SK-N-SH treated with all-trans-retinoic acid at 6 μM for 48 hours (cell line): ENCODE data around the gene SLC25A6.

Source experiments
- ATAC-seq: fragments of 200-7000 bp; cut with Tn5 transposase; 3 replicates; pipeline ENCODE4 v1.9.1; 2020; ENCODE audit warnings: mild to moderate bottlenecking, moderate library complexity
- BACH2 ChIP-seq: fragments of 250-450 bp; sonication (Bioruptor Pico); IDR thresholded peaks from 2 replicates; pipeline ENCODE4 v1.9.0; 2021; ENCODE audit warnings: mild to moderate bottlenecking, borderline replicate concordance
- ESRRG ChIP-seq: fragments of 250-450 bp; sonication (Bioruptor Pico); IDR thresholded peaks from 2 replicates; pipeline ENCODE4 v1.6.1; 2021; ENCODE audit warnings: mild to moderate bottlenecking
- GLIS3 ChIP-seq: fragments of 250-450 bp; sonication (Bioruptor Pico); IDR thresholded peaks from 2 replicates; pipeline ENCODE4 v1.5.0; 2020; ENCODE audit warnings: mild to moderate bottlenecking, moderate library complexity
- ISL1 ChIP-seq: fragments of 250-450 bp; sonication (Bioruptor Pico); IDR thresholded peaks from 2 replicates; pipeline ENCODE4 v2.1.2; 2022; ENCODE audit warnings: mild to moderate bottlenecking, moderate library complexity
- OSR1 ChIP-seq: fragments of 250-450 bp; sonication (Bioruptor Pico); IDR thresholded peaks from 2 replicates; pipeline ENCODE4 v1.8.0; 2022; ENCODE audit warnings: moderate library complexity, mild to moderate bottlenecking, inconsistent platforms
- PATZ1 ChIP-seq: fragments of 250-450 bp; sonication (Bioruptor Pico); IDR thresholded peaks from 2 replicates; pipeline ENCODE4 v1.8.0; 2020; ENCODE audit warnings: mild to moderate bottlenecking, moderate library complexity, borderline replicate concordance
- POU6F1 ChIP-seq: fragments of 250-450 bp; sonication (Bioruptor Pico); IDR thresholded peaks from 2 replicates; pipeline ENCODE4 v1.8.0; 2021; ENCODE audit warnings: low read depth, mild to moderate bottlenecking, moderate library complexity, borderline replicate concordance
- PPARA ChIP-seq: fragments of 250-450 bp; sonication (Bioruptor Pico); IDR thresholded peaks from 2 replicates; pipeline ENCODE4 v1.5.0; 2020; ENCODE audit warnings: mild to moderate bottlenecking, borderline replicate concordance
- RARB ChIP-seq: fragments of 250-450 bp; sonication (Bioruptor Pico); IDR thresholded peaks from 2 replicates; pipeline ENCODE4 v1.8.0; 2021; ENCODE audit warnings: mild to moderate bottlenecking, moderate library complexity
- SNAI2 ChIP-seq: fragments of 250-450 bp; sonication (Bioruptor Pico); IDR thresholded peaks from 2 replicates; pipeline ENCODE4 v1.5.0; 2020; ENCODE audit warnings: mild to moderate bottlenecking, moderate library complexity
- TCF4 ChIP-seq: fragments of 250-450 bp; sonication (Bioruptor Pico); IDR thresholded peaks from 2 replicates; pipeline ENCODE4 v1.8.0; 2021; ENCODE audit warnings: mild to moderate bottlenecking, moderate library complexity, borderline replicate concordance
- ZC3H10 ChIP-seq: fragments of 250-450 bp; sonication (Bioruptor Pico); IDR thresholded peaks from 2 replicates; pipeline ENCODE4 v1.5.1; 2021; ENCODE audit warnings: mild to moderate bottlenecking, moderate library complexity
- ZFP3 ChIP-seq: fragments of 250-450 bp; sonication (Bioruptor Pico); IDR thresholded peaks from 2 replicates; pipeline ENCODE4 v1.5.0; 2020; ENCODE audit warnings: mild to moderate bottlenecking, moderate library complexity
- ZNF565 ChIP-seq: fragments of 450-650 bp; formaldehyde crosslinking; conservative IDR thresholded peaks from 2 replicates; pipeline ENCODE4 v1.5.0; 2020; ENCODE audit warnings: low read depth, mild to moderate bottlenecking, moderate library complexity
- ZNF70 ChIP-seq: fragments of 450-650 bp; formaldehyde crosslinking; IDR thresholded peaks from 2 replicates; pipeline ENCODE4 v1.5.0; 2020; ENCODE audit warnings: mild to moderate bottlenecking, moderate library complexity
- ZNF8 ChIP-seq: fragments of 450-650 bp; formaldehyde crosslinking; IDR thresholded peaks from 2 replicates; pipeline ENCODE4 v1.5.0; 2020; ENCODE audit warnings: mild to moderate bottlenecking, moderate library complexity
- TF ChIP-seq, protein P1 (sequence below): fragments of 250-450 bp; sonication (Bioruptor Pico); IDR thresholded peaks from 2 replicates; pipeline ENCODE4 v1.5.0; 2020; ENCODE audit warnings: mild to moderate bottlenecking, moderate library complexity
- TF ChIP-seq, protein P2 (sequence below): fragments of 250-450 bp; sonication (Bioruptor Pico); IDR thresholded peaks from 2 replicates; pipeline ENCODE4 v1.5.1; 2020; ENCODE audit warnings: low read depth, mild to moderate bottlenecking, moderate library complexity
- TF ChIP-seq, protein P3 (sequence below): fragments of 250-450 bp; sonication (Bioruptor Pico); IDR thresholded peaks from 2 replicates; pipeline ENCODE4 v1.5.1; 2021; ENCODE audit warnings: mild to moderate bottlenecking, moderate library complexity

SLC25A6 gene

GRCh38 chrX:1387141-1387776 is 4.7 kb downstream of the SLC25A6 start:
- TF ChIP-seq GLIS3 (CRISPR knock-in tag) (no peak), OSR1 (CRISPR knock-in tag) (no peak), ZFP3 (CRISPR knock-in tag) (no peak), RARB (CRISPR knock-in tag) (no peak), ZNF8 (CRISPR knock-in tag) (no peak), ZC3H10 (no peak), PPARA (CRISPR knock-in tag) (no peak), PATZ1 (no peak), SNAI2 (CRISPR knock-in tag) (no peak), BACH2 (CRISPR knock-in tag) (no peak), ESRRG (CRISPR knock-in tag) (no peak)
- TF ChIP-seq, protein P1, sequence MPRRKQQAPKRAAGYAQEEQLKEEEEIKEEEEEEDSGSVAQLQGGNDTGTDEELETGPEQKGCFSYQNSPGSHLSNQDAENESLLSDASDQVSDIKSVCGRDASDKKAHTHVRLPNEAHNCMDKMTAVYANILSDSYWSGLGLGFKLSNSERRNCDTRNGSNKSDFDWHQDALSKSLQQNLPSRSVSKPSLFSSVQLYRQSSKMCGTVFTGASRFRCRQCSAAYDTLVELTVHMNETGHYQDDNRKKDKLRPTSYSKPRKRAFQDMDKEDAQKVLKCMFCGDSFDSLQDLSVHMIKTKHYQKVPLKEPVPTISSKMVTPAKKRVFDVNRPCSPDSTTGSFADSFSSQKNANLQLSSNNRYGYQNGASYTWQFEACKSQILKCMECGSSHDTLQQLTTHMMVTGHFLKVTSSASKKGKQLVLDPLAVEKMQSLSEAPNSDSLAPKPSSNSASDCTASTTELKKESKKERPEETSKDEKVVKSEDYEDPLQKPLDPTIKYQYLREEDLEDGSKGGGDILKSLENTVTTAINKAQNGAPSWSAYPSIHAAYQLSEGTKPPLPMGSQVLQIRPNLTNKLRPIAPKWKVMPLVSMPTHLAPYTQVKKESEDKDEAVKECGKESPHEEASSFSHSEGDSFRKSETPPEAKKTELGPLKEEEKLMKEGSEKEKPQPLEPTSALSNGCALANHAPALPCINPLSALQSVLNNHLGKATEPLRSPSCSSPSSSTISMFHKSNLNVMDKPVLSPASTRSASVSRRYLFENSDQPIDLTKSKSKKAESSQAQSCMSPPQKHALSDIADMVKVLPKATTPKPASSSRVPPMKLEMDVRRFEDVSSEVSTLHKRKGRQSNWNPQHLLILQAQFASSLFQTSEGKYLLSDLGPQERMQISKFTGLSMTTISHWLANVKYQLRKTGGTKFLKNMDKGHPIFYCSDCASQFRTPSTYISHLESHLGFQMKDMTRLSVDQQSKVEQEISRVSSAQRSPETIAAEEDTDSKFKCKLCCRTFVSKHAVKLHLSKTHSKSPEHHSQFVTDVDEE (CRISPR knock-in tag): no peak
- TF ChIP-seq, protein P2, sequence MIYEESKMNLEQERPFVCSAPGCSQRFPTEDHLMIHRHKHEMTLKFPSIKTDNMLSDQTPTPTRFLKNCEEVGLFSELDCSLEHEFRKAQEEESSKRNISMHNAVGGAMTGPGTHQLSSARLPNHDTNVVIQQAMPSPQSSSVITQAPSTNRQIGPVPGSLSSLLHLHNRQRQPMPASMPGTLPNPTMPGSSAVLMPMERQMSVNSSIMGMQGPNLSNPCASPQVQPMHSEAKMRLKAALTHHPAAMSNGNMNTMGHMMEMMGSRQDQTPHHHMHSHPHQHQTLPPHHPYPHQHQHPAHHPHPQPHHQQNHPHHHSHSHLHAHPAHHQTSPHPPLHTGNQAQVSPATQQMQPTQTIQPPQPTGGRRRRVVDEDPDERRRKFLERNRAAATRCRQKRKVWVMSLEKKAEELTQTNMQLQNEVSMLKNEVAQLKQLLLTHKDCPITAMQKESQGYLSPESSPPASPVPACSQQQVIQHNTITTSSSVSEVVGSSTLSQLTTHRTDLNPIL (CRISPR knock-in tag): no peak
- ATAC-seq: no peak

DNA sequence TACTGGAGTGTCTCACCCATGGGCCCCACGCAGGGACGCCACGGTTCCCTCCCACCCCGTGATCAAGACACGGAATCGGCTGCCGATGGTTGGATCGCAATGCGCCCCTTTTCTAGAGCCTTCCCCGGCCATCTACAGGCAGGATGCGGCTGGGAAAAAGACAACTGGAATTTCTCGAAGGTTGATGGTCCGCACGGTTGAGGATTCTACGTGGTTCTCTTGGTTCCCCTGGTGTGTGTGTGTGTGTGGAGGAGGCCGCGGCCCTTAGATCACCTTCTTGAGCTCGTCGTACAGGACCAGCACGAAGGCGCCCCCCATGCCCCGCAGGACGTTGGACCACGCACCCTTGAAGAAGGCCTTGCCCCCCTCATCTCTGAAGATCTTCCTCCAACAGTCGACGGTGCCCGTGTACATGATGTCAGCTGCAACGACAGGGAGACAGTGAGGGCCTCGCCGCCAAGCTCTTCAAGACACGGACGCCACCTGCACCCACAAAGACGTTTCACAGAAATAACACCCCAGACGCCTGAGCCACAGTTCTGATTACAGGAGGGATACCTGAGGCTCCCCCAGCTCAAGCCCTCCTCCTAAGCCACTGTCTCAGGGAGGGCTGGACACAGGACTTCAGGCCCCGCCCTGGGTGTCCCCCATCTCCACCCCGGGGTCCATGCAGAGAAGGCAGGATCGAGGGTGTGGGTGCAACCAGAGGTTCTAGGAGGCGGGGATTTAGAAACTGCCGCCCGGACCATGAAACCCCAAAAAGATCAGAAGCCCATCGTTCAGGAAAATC is 5.4 kb downstream of the SLC25A6 start:
- TF ChIP-seq GLIS3 (CRISPR knock-in tag) (no peak), ESRRG (CRISPR knock-in tag) (no peak), ZFP3 (CRISPR knock-in tag) (no peak), TCF4 (CRISPR knock-in tag) (no peak), ZNF565 (CRISPR knock-in tag) (no peak), BACH2 (CRISPR knock-in tag) (no peak), PATZ1 (no peak), RARB (CRISPR knock-in tag) (no peak), OSR1 (CRISPR knock-in tag) (no peak), ZNF70 (no peak), ZC3H10 (no peak), PPARA (CRISPR knock-in tag) (no peak), ZNF8 (CRISPR knock-in tag) (no peak), ISL1 (no peak), POU6F1 (no peak)
- TF ChIP-seq, protein P3, sequence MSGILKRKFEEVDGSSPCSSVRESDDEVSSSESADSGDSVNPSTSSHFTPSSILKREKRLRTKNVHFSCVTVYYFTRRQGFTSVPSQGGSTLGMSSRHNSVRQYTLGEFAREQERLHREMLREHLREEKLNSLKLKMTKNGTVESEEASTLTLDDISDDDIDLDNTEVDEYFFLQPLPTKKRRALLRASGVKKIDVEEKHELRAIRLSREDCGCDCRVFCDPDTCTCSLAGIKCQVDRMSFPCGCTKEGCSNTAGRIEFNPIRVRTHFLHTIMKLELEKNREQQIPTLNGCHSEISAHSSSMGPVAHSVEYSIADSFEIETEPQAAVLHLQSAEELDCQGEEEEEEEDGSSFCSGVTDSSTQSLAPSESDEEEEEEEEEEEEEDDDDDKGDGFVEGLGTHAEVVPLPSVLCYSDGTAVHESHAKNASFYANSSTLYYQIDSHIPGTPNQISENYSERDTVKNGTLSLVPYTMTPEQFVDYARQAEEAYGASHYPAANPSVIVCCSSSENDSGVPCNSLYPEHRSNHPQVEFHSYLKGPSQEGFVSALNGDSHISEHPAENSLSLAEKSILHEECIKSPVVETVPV (CRISPR knock-in tag): no peak
- ATAC-seq: no peak
